IMR-90 (cell line): ENCODE measurements around the gene AP4M1. TPM values are rescaled to one million over a fixed set of nuclear protein-coding genes. Genes with fewer than 3 reads are reported as not detected.

Source experiments
- ATAC-seq: fragments of 200-7000 bp; cut with Tn5 transposase; 2 replicates; pipeline ENCODE4 v1.9.1; 2020; ENCODE audit warnings: low read depth, mild to moderate bottlenecking, moderate library complexity
- BruUV-seq: library from RNA; stranded (reverse); fragments of 400-500 nt; replicated peaks from 2 replicates; lab custom pipeline; 2021; lab: Mats Ljungman, UMichigan
- CTCF ChIA-PET: fragments of 300-600 bp; formaldehyde crosslinking; extraction: SDS; loops from one replicate; lab custom pipeline; 2021; ENCODE audit warnings: antibody characterized with exemption; lab: Yijun Ruan, JAX
- POLR2A ChIA-PET: fragments of 300-600 bp; sonication (Branson Sonifier 250); formaldehyde crosslinking; loops from one replicate; lab custom pipeline; 2022; ENCODE audit warnings: antibody characterized with exemption; ENCODE audit not compliant: unreplicated experiment; lab: Charles Lee
- DNase-seq: peaks from one replicate; pipeline ENCODE4 v3.0.0; 2013
- H2AFZ ChIP-seq: replicated peaks from 2 replicates; pipeline ENCODE3; 2013; ENCODE audit warnings: low read length, mild to moderate bottlenecking; ENCODE audit not compliant: poor library complexity
- H2AK5ac ChIP-seq: 2 replicates; pipeline ENCODE4 v1.6.1; 2013; ENCODE audit warnings: low read depth, low read length, inconsistent platforms
- H2AK9ac ChIP-seq: replicated peaks from 2 replicates; pipeline ENCODE3; 2013; ENCODE audit warnings: mild to moderate bottlenecking, low read depth, low read length, moderate library complexity; ENCODE audit not compliant: poor library complexity
- H2BK120ac ChIP-seq: 2 replicates; pipeline ENCODE4 v1.6.1; 2013; ENCODE audit warnings: low read depth, low read length, inconsistent platforms
- H2BK15ac ChIP-seq: 3 replicates; pipeline ENCODE4 v1.6.1; 2013; ENCODE audit warnings: low read depth, low read length, inconsistent platforms
- H2BK20ac ChIP-seq: 2 replicates; pipeline ENCODE4 v1.6.1; 2013; ENCODE audit warnings: low read depth, mild to moderate bottlenecking, inconsistent platforms, low read length, moderate library complexity
- H2BK5ac ChIP-seq: 2 replicates; pipeline ENCODE4 v1.6.1; 2013; ENCODE audit warnings: mild to moderate bottlenecking, low read depth, low read length, inconsistent platforms; ENCODE audit not compliant: poor library complexity, severe bottlenecking
- H3K14ac ChIP-seq: replicated peaks from 2 replicates; pipeline ENCODE4 v1.6.1; 2013; ENCODE audit warnings: low read depth, low read length, inconsistent platforms
- H3K18ac ChIP-seq: 2 replicates; pipeline ENCODE4 v1.6.1; 2013; ENCODE audit warnings: low read depth, low read length, control low read depth
- H3K23ac ChIP-seq: 2 replicates; pipeline ENCODE4 v1.6.1; 2013; ENCODE audit warnings: low read depth, low read length, inconsistent platforms
- H3K27ac ChIP-seq: 2 replicates; pipeline ENCODE4 v1.5.1; 2013; ENCODE audit warnings: mild to moderate bottlenecking, control low read depth, low read length; ENCODE audit not compliant: insufficient read depth
- H3K27me3 ChIP-seq: 2 replicates; pipeline ENCODE4 v1.6.1; 2013; ENCODE audit warnings: low read length; ENCODE audit not compliant: control insufficient read depth, insufficient read depth
- H3K36me3 ChIP-seq: 2 replicates; pipeline ENCODE4 v1.6.1; 2013; ENCODE audit warnings: low read length, mixed read lengths; ENCODE audit not compliant: control insufficient read depth, insufficient read depth
- H3K4ac ChIP-seq: 2 replicates; pipeline ENCODE4 v1.6.1; 2013; ENCODE audit warnings: low read depth, low read length, inconsistent platforms
- H3K4me1 ChIP-seq: 2 replicates; pipeline ENCODE4 v1.6.1; 2013; ENCODE audit warnings: low read length, mixed read lengths; ENCODE audit not compliant: control insufficient read depth, insufficient read depth
- H3K4me2 ChIP-seq: 2 replicates; pipeline ENCODE4 v1.6.1; 2013; ENCODE audit warnings: low read depth, mild to moderate bottlenecking, control low read depth, low read length, moderate library complexity
- H3K4me3 ChIP-seq: 2 replicates; pipeline ENCODE4 v1.5.1; 2013; ENCODE audit warnings: low read depth, mild to moderate bottlenecking, control low read depth, low read length, moderate library complexity; ENCODE audit not compliant: insufficient read depth
- H3K56ac ChIP-seq: 2 replicates; pipeline ENCODE4 v1.6.1; 2013; ENCODE audit warnings: low read length, inconsistent platforms; ENCODE audit not compliant: insufficient read depth; ENCODE audit errors: extremely low read depth
- H3K79me1 ChIP-seq, 2 experiments: 2 replicates each; pipeline ENCODE4 v1.6.1; 2013; ENCODE audit warnings: low read length in 2 of 2, inconsistent platforms in 1 of 2, low read depth in 1 of 2
- H3K9ac ChIP-seq: 2 replicates; pipeline ENCODE4 v1.6.1; 2013; ENCODE audit warnings: low read depth, low read length, control low read depth
- H3K9me1 ChIP-seq: 2 replicates; pipeline ENCODE4 v1.6.1; 2013; ENCODE audit warnings: low read length, inconsistent platforms; ENCODE audit not compliant: insufficient read depth
- H3K9me3 ChIP-seq: 2 replicates; pipeline ENCODE4 v1.6.1; 2013; ENCODE audit warnings: low read length; ENCODE audit not compliant: control insufficient read depth, insufficient read depth
- H4K20me1 ChIP-seq: 2 replicates; pipeline ENCODE4 v1.6.1; 2013; ENCODE audit warnings: low read length, inconsistent platforms; ENCODE audit not compliant: insufficient read depth
- H4K5ac ChIP-seq: 2 replicates; pipeline ENCODE4 v1.6.1; 2013; ENCODE audit warnings: mild to moderate bottlenecking, low read depth, low read length, control low read depth
- H4K8ac ChIP-seq, 2 experiments: 2 replicates each; pipeline ENCODE4 v1.6.1; 2013; ENCODE audit warnings: low read depth in 2 of 2, low read length in 2 of 2, control low read depth in 1 of 2, inconsistent platforms in 1 of 2
- H4K91ac ChIP-seq: 2 replicates; pipeline ENCODE4 v1.6.1; 2013; ENCODE audit warnings: low read depth, low read length, inconsistent platforms; ENCODE audit not compliant: insufficient read depth
- BHLHE40 ChIP-seq: fragments of 150-350 bp; IDR thresholded peaks from 2 replicates; pipeline ENCODE4 v1.6.1; 2016; ENCODE audit warnings: mild to moderate bottlenecking, low read depth, low read length
- CEBPB ChIP-seq: IDR thresholded peaks from 2 replicates; pipeline ENCODE4 v1.6.1; 2012; ENCODE audit warnings: low read depth, low read length, improper control_type of control experiment
- CHD1 ChIP-seq: IDR thresholded peaks from 2 replicates; pipeline ENCODE4 v1.6.1; 2012; ENCODE audit warnings: low read depth, low read length, improper control_type of control experiment
- MAFK ChIP-seq: IDR thresholded peaks from 2 replicates; pipeline ENCODE4 v1.6.1; 2012; ENCODE audit warnings: low read depth, low read length, improper control_type of control experiment
- MAZ ChIP-seq: IDR thresholded peaks from 2 replicates; pipeline ENCODE4 v1.6.1; 2012; ENCODE audit warnings: low read depth, mild to moderate bottlenecking, low read length, improper control_type of control experiment, moderate library complexity, borderline replicate concordance
- MXI1 ChIP-seq: IDR thresholded peaks from 2 replicates; pipeline ENCODE4 v1.6.1; 2012; ENCODE audit warnings: low read depth, mild to moderate bottlenecking, low read length, moderate library complexity, borderline replicate concordance
- NFE2L2 ChIP-seq: fragments of 150-350 bp; IDR thresholded peaks from 2 replicates; pipeline ENCODE4 v1.6.1; 2016; ENCODE audit warnings: low read depth, mild to moderate bottlenecking, low read length
- POLR2A ChIP-seq: IDR thresholded peaks from 2 replicates; pipeline ENCODE4 v1.6.1; 2012; ENCODE audit warnings: mild to moderate bottlenecking, low read depth, low read length
- RCOR1 ChIP-seq: IDR thresholded peaks from 2 replicates; pipeline ENCODE4 v1.6.1; 2012; ENCODE audit warnings: mild to moderate bottlenecking, low read length, improper control_type of control experiment; ENCODE audit not compliant: insufficient replicate concordance
- RFX5 ChIP-seq: IDR thresholded peaks from 2 replicates; pipeline ENCODE4 v1.8.0; 2012; ENCODE audit warnings: low read depth, mild to moderate bottlenecking, low read length, moderate library complexity
- USF2 ChIP-seq: fragments of 150-350 bp; IDR thresholded peaks from 2 replicates; pipeline ENCODE4 v1.6.1; 2017; ENCODE audit warnings: mild to moderate bottlenecking, antibody characterized with exemption, low read length, low read depth
- WGBS, 2 experiments: methylation state at CpG; one replicate each; pipeline versions ENCODE4 v1.1.5 to v1.1.7; 2013; ENCODE audit warnings: missing lambda C conversion rate in 2 of 2; ENCODE audit not compliant: insufficient read length in 1 of 2; ENCODE audit errors: extremely low coverage in 2 of 2; 5-methylcytosine and 5-hydroxymethylcytosine counted together
- dilution Hi-C: fragments of 300-500 bp; cut with HindIII; formaldehyde crosslinking; loops from one replicate; pipeline ENCODE4 v1.14.3; 2018; ENCODE audit warnings: low sequenced_read_pairs; ENCODE audit not compliant: unreplicated experiment
- in situ Hi-C: fragments of 300-500 bp; cut with MboI; formaldehyde crosslinking; loops from 3 replicates; pipeline ENCODE4 v1.14.3; 2019; ENCODE audit warnings: low sequenced_read_pairs, inconsistent platforms, mixed read lengths
- intact Hi-C: fragments of 100-400 bp; cut with micrococcal nuclease; formaldehyde crosslinking; loops from 2 replicates; pipeline ENCODE4 v1.10.0; 2022
- polyA plus RNA-seq, 3 experiments: library from polyadenylated mRNA; depleted of rRNA; stranded (reverse); fragments of >200 nt; gene quantifications; 2 replicates each; pipeline ENCODE4 v1.2.3, GENCODE V29; 2012; ENCODE audit warnings: low replicate concordance in 1 of 3
- total RNA-seq: library from RNA; depleted of rRNA; stranded (reverse); fragments of >200 nt; gene quantifications from 2 replicates; pipeline ENCODE4 v1.2.3, GENCODE V29; 2012

AP4M1 gene
- total and polyA plus RNA-seq, 2 of the 4 experiments (the other 2 are of a cell fraction), result 21.1 to 21.4 TPM

- in situ Hi-C loops (no loop called here), dilution Hi-C loops (no loop called here), intact Hi-C loops (no loop called here)
- no peak for DNase-seq
- ChIA-PET CTCF (no interaction called here), POLR2A (no interaction called here)
- Histone ChIP-seq H2AFZ (no peak overlapping the region), H4K91ac (no peak overlapping the region), H4K8ac (no peak overlapping the region), H3K14ac (no peak overlapping the region), H4K20me1 (peaks cover 15% of the 10 kb centered on the region), H2BK5ac (no peak overlapping the region), H2AK9ac (peak overlapping the region; percentile 66), H3K18ac (no peak overlapping the region), H3K9me1 (peaks cover 9% of the 10 kb centered on the region), H3K9ac (no peak overlapping the region), H3K27me3 (no peaks in the 10 kb centered on the region), H3K23ac (0 out of 2 replicates have a peak overlapping the region, but pooled peaks have one; percentile 24), H3K4me1 (peaks cover 8% of the 10 kb centered on the region), H2BK120ac (no peak overlapping the region), H2BK20ac (no peak overlapping the region), H2BK15ac (no peak overlapping the region), H3K36me3 (peaks cover 67% of the 10 kb centered on the region), H4K5ac (no peak overlapping the region), H3K27ac (no peak overlapping the region), H3K79me1 (peaks cover 37 to 81% of the 10 kb centered on the region in 2 experiments), H3K9me3 (no peaks in the 10 kb centered on the region), H3K4ac (no peak overlapping the region), H3K56ac (no peak overlapping the region), H3K4me2 (no peak overlapping the region), H2AK5ac (peak overlapping the region; percentile 14; the same call in 1 of the 2 replicates), H3K4me3 (no peak overlapping the region)
- WGBS, 2 experiments, result 85% methylated on average over 4 of the region's 8 CpGs; no CpG with 5 or more reads in 1 of the 2 experiments
- no TSS peak for BruUV-seq
- no peak for TF ChIP-seq MXI1
- no peak for TF ChIP-seq BHLHE40
- TF ChIP-seq CHD1, result no peak
- no peak for TF ChIP-seq MAFK
- no peak for TF ChIP-seq POLR2A
- no peak for TF ChIP-seq NFE2L2
- TF ChIP-seq MAZ, result no peak
- TF ChIP-seq RFX5, result no peak
- TF ChIP-seq CEBPB, result no peak
- no peak for TF ChIP-seq RCOR1
- TF ChIP-seq USF2, result no peak
- ATAC-seq, result no peak
Measured at GRCh38 chr7:100093054-100093453, 8.4 kb upstream of the AP4M1 start.
